Smooth muscle cell (in vitro differentiated cells): ENCODE results near the gene CCL20. TPM values are rescaled to one million over a fixed set of nuclear protein-coding genes. Genes with fewer than 3 reads are reported as not detected.

ENCODE experiments used
- DNase-seq: peaks from one replicate; lab custom pipeline; 2025; ENCODE audit not compliant: unreplicated experiment; lab: John Stamatoyannopoulos, UW
- H2AFZ ChIP-seq: fragments of 200-600 bp; sonication (generic); 2 replicates; pipeline ENCODE4 v1.6.0; 2016; ENCODE audit warnings: antibody characterized with exemption, low read depth, mild to moderate bottlenecking
- H3F3A ChIP-seq: fragments of 200-600 bp; sonication (generic); 2 replicates; pipeline ENCODE4 v1.6.0; 2017; ENCODE audit warnings: antibody characterized with exemption, low read depth
- H3K27ac ChIP-seq: fragments of 200-600 bp; sonication (generic); 2 replicates; pipeline ENCODE4 v1.5.1; 2016; ENCODE audit warnings: low read depth, mild to moderate bottlenecking
- H3K27me3 ChIP-seq: fragments of 200-600 bp; sonication (generic); 2 replicates; pipeline ENCODE4 v1.6.1; 2016; ENCODE audit warnings: low read depth, mild to moderate bottlenecking
- H3K36me3 ChIP-seq: fragments of 200-600 bp; sonication (generic); 2 replicates; pipeline ENCODE4 v1.5.1; 2016; ENCODE audit warnings: low read depth
- H3K4me1 ChIP-seq: fragments of 200-600 bp; sonication (generic); 2 replicates; pipeline ENCODE4 v1.5.1; 2016; ENCODE audit warnings: low read depth
- H3K4me2 ChIP-seq: fragments of 200-600 bp; sonication (generic); 2 replicates; pipeline ENCODE4 v1.6.0; 2016; ENCODE audit warnings: mild to moderate bottlenecking
- H3K4me3 ChIP-seq: fragments of 200-600 bp; sonication (generic); 2 replicates; pipeline ENCODE4 v1.5.1; 2016; ENCODE audit warnings: mild to moderate bottlenecking
- H3K79me2 ChIP-seq: fragments of 200-600 bp; sonication (generic); 2 replicates; pipeline ENCODE4 v1.6.0; 2016; ENCODE audit warnings: low read depth, mild to moderate bottlenecking
- H3K9ac ChIP-seq: fragments of 200-600 bp; sonication (generic); 2 replicates; pipeline ENCODE4 v1.6.0; 2016; ENCODE audit warnings: low read depth
- H3K9me3 ChIP-seq: fragments of 200-600 bp; sonication (generic); replicated peaks from 2 replicates; pipeline ENCODE4 v1.5.1; 2016; ENCODE audit warnings: low read depth
- H4K20me1 ChIP-seq: fragments of 200-600 bp; sonication (generic); 2 replicates; pipeline ENCODE4 v1.6.0; 2016; ENCODE audit warnings: low read depth
- WGBS: methylation state at CpG from one replicate; pipeline ENCODE4 v1.1.7; 2016; ENCODE audit warnings: low lambda C conversion rate; 5-methylcytosine and 5-hydroxymethylcytosine counted together
- polyA plus RNA-seq: library from polyadenylated mRNA; unstranded; fragments of >200 nt; fragmentation: Nextera tagmentation; extraction: Ambion mirVana; gene quantifications from 2 replicates; pipeline ENCODE4 v1.2.1, GENCODE V29; 2016
- total RNA-seq: library from RNA; depleted of rRNA; stranded (reverse); fragments of >200 nt; gene quantifications from 2 replicates; pipeline ENCODE4 v1.2.3, GENCODE V29; 2014
- TF ChIP-seq, protein P1 (sequence below): fragments of 200-600 bp; sonication (generic); IDR thresholded peaks from 2 replicates; pipeline ENCODE4 v1.5.1; 2017; ENCODE audit warnings: borderline replicate concordance, mild to moderate bottlenecking, antibody characterized with exemption; ENCODE audit not compliant: insufficient read depth, poor library complexity, severe bottlenecking

CCL20 gene
- total and polyA plus RNA-seq, 2 experiments from 2014 or later: 6.7 to 12.9 TPM

DNA sequence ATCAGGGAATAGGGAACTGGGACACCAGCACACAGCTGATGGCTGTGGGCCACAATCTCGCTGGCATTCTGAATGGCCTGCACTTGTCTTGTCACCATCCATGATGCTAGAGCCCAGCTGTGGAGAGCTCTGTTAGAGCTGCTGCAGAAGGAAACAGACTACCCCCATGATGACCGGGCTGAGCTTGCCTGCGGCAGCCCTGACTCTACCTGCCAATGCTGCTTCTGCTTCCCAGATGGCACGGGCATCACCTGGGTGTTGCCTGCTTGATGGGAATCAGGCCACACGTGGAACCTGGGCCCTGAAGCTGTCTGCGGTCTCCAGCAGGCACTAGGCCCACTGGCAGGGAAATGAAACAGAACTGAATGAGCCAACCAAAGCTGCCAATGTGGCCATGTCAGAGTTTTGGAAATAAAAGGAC, 46.6 kb downstream of the CCL20 start:
- Histone ChIP-seq H2AFZ (no peak overlapping the region), H3K9me3 (no peaks in the 10 kb centered on the region), H3F3A (peaks cover 7% of the 10 kb centered on the region), H3K9ac (no peak overlapping the region), H3K27me3 (no peaks in the 10 kb centered on the region), H3K79me2 (no peaks in the 10 kb centered on the region), H4K20me1 (no peaks in the 10 kb centered on the region), H3K4me3 (no peak overlapping the region), H3K4me2 (no peak overlapping the region), H3K27ac (no peak overlapping the region), H3K36me3 (no peaks in the 10 kb centered on the region), H3K4me1 (peaks cover 18% of the 10 kb centered on the region)
- DNase-seq: no peak
- TF ChIP-seq, protein P1, sequence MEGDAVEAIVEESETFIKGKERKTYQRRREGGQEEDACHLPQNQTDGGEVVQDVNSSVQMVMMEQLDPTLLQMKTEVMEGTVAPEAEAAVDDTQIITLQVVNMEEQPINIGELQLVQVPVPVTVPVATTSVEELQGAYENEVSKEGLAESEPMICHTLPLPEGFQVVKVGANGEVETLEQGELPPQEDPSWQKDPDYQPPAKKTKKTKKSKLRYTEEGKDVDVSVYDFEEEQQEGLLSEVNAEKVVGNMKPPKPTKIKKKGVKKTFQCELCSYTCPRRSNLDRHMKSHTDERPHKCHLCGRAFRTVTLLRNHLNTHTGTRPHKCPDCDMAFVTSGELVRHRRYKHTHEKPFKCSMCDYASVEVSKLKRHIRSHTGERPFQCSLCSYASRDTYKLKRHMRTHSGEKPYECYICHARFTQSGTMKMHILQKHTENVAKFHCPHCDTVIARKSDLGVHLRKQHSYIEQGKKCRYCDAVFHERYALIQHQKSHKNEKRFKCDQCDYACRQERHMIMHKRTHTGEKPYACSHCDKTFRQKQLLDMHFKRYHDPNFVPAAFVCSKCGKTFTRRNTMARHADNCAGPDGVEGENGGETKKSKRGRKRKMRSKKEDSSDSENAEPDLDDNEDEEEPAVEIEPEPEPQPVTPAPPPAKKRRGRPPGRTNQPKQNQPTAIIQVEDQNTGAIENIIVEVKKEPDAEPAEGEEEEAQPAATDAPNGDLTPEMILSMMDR: no peak
- 94% methylated on average over 6 of the region's 6 CpGs for WGBS

DNA sequence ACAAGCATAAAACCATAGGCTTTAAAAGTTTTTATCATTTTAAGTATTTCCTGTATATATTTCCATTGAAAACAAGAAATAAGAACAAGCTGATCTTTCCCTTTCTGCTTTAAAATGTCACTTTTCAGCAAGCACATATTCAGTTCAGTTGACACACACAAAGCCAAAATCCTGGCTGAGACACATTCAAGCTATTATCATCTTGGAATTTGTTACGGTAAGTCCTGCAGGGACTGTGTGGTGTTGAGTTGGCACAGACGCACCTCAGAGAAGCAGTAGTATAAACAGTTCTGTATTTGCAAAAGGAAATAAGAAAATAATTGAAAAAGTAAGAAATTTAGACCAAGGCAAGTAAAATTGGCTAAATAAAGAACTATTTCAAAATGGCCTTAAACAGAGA, 47.4 kb downstream of the CCL20 start:
- H3K4me2 ChIP-seq: no peak overlapping the region
- no peak for DNase-seq
- H3K79me2 ChIP-seq: no peaks in the 10 kb centered on the region
- TF ChIP-seq, protein P1: no peak
- no peak overlapping the region for H3K9ac ChIP-seq
- H3K36me3 ChIP-seq: no peaks in the 10 kb centered on the region
- peak overlapping the region; percentile 66 for H2AFZ ChIP-seq
- H3K27ac ChIP-seq: no peak overlapping the region
- H3F3A ChIP-seq: peaks cover 7% of the 10 kb centered on the region
- H3K9me3 ChIP-seq: no peaks in the 10 kb centered on the region
- WGBS: 58% methylated on average over 2 of the region's 2 CpGs
- H4K20me1 ChIP-seq: no peaks in the 10 kb centered on the region
- peaks cover 18% of the 10 kb centered on the region for H3K4me1 ChIP-seq
- H3K4me3 ChIP-seq: no peak overlapping the region
- no peaks in the 10 kb centered on the region for H3K27me3 ChIP-seq

DNA sequence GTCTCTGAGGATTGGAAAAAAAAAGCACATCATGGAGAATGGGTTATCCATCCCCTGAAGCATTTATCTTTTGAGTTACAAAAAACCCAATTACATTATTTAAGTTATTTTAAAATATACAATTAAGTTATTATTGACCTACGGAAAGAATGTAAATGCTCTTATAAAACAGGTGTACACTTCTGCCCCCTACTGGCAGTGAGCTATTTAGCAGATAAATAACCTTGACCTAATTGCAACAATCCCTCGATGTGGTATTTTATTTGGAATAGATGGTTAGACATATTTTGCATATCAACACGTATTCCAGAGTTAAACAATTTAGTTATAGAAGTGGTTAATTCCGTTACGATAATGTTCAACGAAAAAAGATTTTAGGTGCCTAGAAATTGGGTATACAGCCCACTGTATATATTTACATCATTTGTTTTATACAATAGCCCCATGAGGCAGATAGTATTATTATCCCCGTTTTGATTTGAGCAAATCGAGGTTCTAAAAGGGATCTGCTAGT, 48.6 kb downstream of the CCL20 start:
- no peaks in the 10 kb centered on the region for H3K27me3 ChIP-seq
- H3F3A ChIP-seq: peaks cover 7% of the 10 kb centered on the region
- 46% methylated on average over 8 of the region's 8 CpGs for whole genome bisulfite sequencing
- no peak overlapping the region for H2AFZ ChIP-seq
- H3K4me1 ChIP-seq: peaks cover 18% of the 10 kb centered on the region
- no peak overlapping the region for H3K4me2 ChIP-seq
- TF ChIP-seq, protein P1: peak; percentile 87
- H4K20me1 ChIP-seq: no peaks in the 10 kb centered on the region
- peak overlapping the region; percentile 83 for H3K27ac ChIP-seq
- no peak overlapping the region for H3K9ac ChIP-seq
- no peaks in the 10 kb centered on the region for H3K36me3 ChIP-seq
- H3K79me2 ChIP-seq: no peaks in the 10 kb centered on the region
- no peaks in the 10 kb centered on the region for H3K9me3 ChIP-seq
- DNase-seq: no peak
- no peak overlapping the region for H3K4me3 ChIP-seq
